ENCODE data around the gene RFNG. TPM values are rescaled to one million over a fixed set of nuclear protein-coding genes. Genes with fewer than 3 reads are reported as not detected.

The RFNG gene
- total and polyA plus RNA-seq, 2 of the 13 experiments (the other 11 are each of a cell fraction or from before 2014, with no cell fraction given), result 61.4 to 64.0 TPM

DNA sequence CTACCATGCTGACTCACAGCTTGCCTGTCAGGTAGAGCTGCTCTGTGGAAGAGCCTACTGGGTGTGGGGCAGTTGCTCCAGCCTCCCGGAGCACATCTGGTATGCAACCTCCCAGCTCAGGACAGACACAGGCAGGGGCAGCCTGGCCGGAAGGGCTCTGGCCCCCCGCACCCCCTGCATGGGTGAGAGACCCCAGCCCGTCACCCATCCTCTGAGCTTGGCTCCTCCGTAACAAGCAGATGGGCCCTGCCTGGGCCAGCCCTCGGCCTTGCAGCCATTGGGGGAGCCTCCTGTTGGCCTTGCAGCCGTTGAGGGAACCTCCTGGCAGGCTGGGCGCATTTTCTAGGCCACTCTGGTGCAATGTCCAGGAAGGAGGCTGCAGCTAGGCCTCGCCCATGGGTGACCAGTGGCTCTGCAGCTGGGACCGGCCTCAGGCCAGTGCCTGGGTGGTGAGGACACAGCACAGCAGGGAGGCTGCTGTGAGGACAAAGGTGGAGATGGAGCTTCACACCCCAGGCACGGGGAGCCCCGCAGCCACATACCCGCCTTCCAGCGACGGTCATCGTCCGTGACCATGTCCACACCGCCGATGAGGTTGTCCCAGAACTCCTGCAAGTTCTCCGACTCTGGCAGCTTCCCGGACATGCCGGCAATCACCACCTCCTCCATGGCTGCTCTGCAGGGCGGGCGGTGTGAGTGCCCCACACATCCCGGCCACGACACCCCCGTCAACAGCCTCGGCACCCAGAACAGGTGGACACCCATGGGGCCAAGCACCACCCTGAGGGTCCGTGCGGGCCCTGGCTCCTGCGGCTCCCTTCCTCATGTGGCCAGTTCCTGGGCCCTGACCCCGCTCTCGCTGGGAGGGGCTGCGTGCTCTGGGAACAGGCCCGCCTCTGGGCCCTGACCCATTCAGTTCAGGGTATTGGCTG is 44.4 kb upstream of the RFNG start (continued):
- TF ChIP-seq ZNF460 (CRISPR knock-in tag; IDR thresholded peaks at IDR 0.05; ENCODE audit: borderline replicate concordance), result no peak
- TF ChIP-seq ZNF431 (CRISPR knock-in tag; IDR thresholded peaks at IDR 0.05; ENCODE audit: borderline replicate concordance, low read depth), result 0 out of 2 replicates have a peak, but pooled peaks have one; percentile 50
- TF ChIP-seq ZNF468 (CRISPR knock-in tag; IDR thresholded peaks at IDR 0.05), result no peak
- TF ChIP-seq ZFP90 (CRISPR knock-in tag; IDR thresholded peaks at IDR 0.05; ENCODE audit: borderline replicate concordance), result no peak
- TF ChIP-seq MTA1 (CRISPR knock-in tag; IDR thresholded peaks at IDR 0.05; ENCODE audit: borderline replicate concordance), result peak; percentile 58; the same call in 1 of the 2 replicates
- no peak for TF ChIP-seq MIXL1 (CRISPR knock-in tag; IDR thresholded peaks at IDR 0.05)
- TF ChIP-seq LCORL (IDR thresholded peaks at IDR 0.05), result no peak
- 0 out of 2 replicates have a peak, but pooled peaks have one; percentile 39 for TF ChIP-seq LCORL (CRISPR knock-in tag; IDR thresholded peaks at IDR 0.05)
- 0 out of 2 replicates have a peak, but pooled peaks have one; percentile 20 for TF ChIP-seq AHR (CRISPR knock-in tag; IDR thresholded peaks at IDR 0.05)
- 0 out of 2 replicates have a peak, but pooled peaks have one; percentile 38 for TF ChIP-seq CHCHD3 (CRISPR knock-in tag; IDR thresholded peaks at IDR 0.05)
- no peak for TF ChIP-seq HNRNPK (IDR thresholded peaks at IDR 0.05; ENCODE audit: low read depth, low read length, poor library complexity, severe bottlenecking)
